GM19463 (cell line): ENCODE measurements around the gene S100B.
"Not testable (repeated sequence)": the region's sequence is repeated elsewhere in the genome, so short reads cannot be mapped to it uniquely, and the experiment has no call there.

Experiments used
- ATAC-seq: cut with Tn5 transposase; IDR thresholded peaks from one replicate; pipeline ENCODE4 v1.9.1; 2021; ENCODE audit warnings: mild to moderate bottlenecking, moderate library complexity; ENCODE audit not compliant: unreplicated experiment

Gene S100B

GRCh38 chr21:46604329-46604974 lies 430 bp downstream of the S100B start:
- ATAC-seq = no peak

- ATAC-seq = no peak
Observed at GRCh38 chr21:46603228-46603627, 1.7 kb downstream of the S100B start.

- ATAC-seq = no peak
Observed at GRCh38 chr21:46600978-46601377, 3.9 kb downstream of the S100B start.

GRCh38 chr21:46600305-46600704 lies 4.6 kb downstream of the S100B start:
- ATAC-seq = no peak

GRCh38 chr21:46598581-46599572 lies 6.0 kb downstream of the S100B start:
- ATAC-seq = no peak

GRCh38 chr21:46597896-46598343 lies 7.0 kb downstream of the S100B start:
- no peak for ATAC-seq

GRCh38 chr21:46597031-46597430 lies 7.9 kb downstream of the S100B start:
- no peak for ATAC-seq

- ATAC-seq = no peak
Observed at GRCh38 chr21:46596201-46596600, 8.7 kb downstream of the S100B start.

- ATAC-seq = no peak
Observed at GRCh38 chr21:46594276-46594675, 10.6 kb downstream of the S100B start.

GRCh38 chr21:46585191-46585953 lies 19.5 kb downstream of the S100B start:
- ATAC-seq = no peak

GRCh38 chr21:46581780-46582307 lies 23.0 kb downstream of the S100B start:
- no peak for ATAC-seq

GRCh38 chr21:46579394-46579793 lies 25.5 kb downstream of the S100B start:
- ATAC-seq = not testable (repeated sequence)

- ATAC-seq = not testable (repeated sequence)
Observed at GRCh38 chr21:46577786-46578185, 27.1 kb downstream of the S100B start.

- ATAC-seq = no peak
Observed at GRCh38 chr21:46572850-46573249, 32.0 kb downstream of the S100B start.

- ATAC-seq = no peak
Observed at GRCh38 chr21:46570631-46571030, 34.3 kb downstream of the S100B start.

- no peak for ATAC-seq
Observed at GRCh38 chr21:46570119-46570518, 34.8 kb downstream of the S100B start.

- ATAC-seq = no peak
Observed at GRCh38 chr21:46569081-46569480, 35.8 kb downstream of the S100B start.

GRCh38 chr21:46568562-46568961 lies 36.3 kb downstream of the S100B start:
- no peak for ATAC-seq

- no peak for ATAC-seq
Observed at GRCh38 chr21:46567348-46567747, 37.5 kb downstream of the S100B start.

GRCh38 chr21:46564391-46564790 lies 40.5 kb downstream of the S100B start:
- ATAC-seq = no peak
